Tibial nerve (tissue), 4 donors: ENCODE results near the gene CYB561D1. TPM values are rescaled to one million over a fixed set of nuclear protein-coding genes. Genes with fewer than 3 reads are reported as not detected.
A peak's percentile ranks its signal among the peaks of the same experiment; 100 is the strongest.

Experiments
- DNase-seq, 2 donors: peaks; one replicate each; pipeline ENCODE4 v3.0.0-alpha.2; 2019; ENCODE audit warnings: low spot score in 2 of 2
- H3K27ac ChIP-seq, 4 donors: fragments of 200-600 bp; sonication (generic) in 3 of 4; one replicate each; pipeline ENCODE4 v1.5.1; 2017 to 2019; ENCODE audit warnings: mild to moderate bottlenecking in 1 of 4
- H3K27me3 ChIP-seq, 2 donors: fragments of 200-600 bp; sonication (generic) in 1 of 2; one replicate each; pipeline versions ENCODE4 v1.5.1 to v1.6.0; 2017 to 2019
- H3K36me3 ChIP-seq, 3 donors: fragments of 200-600 bp; sonication (generic); one replicate each; pipeline ENCODE4 v1.5.1; 2018 to 2019
- H3K4me1 ChIP-seq, 4 donors: fragments of 200-600 bp; sonication (generic) in 3 of 4; one replicate each; pipeline ENCODE4 v1.5.1; 2017 to 2019
- H3K4me3 ChIP-seq, 4 donors: fragments of 200-600 bp; sonication (generic) in 3 of 4; one replicate each; pipeline ENCODE4 v1.5.1; 2017 to 2019; ENCODE audit warnings: mild to moderate bottlenecking in 1 of 4, moderate library complexity in 1 of 4
- H3K9me3 ChIP-seq, 4 donors: fragments of 200-600 bp; sonication (generic) in 3 of 4; one replicate each; pipeline ENCODE4 v1.5.1; 2017 to 2019
- CTCF ChIP-seq, 5 experiments: fragments of 200-600 bp in 3 of 5; fragments of 450-650 bp in 2 of 5; sonication (generic) in 3 of 5; IDR thresholded peaks; one replicate each; pipeline ENCODE4 v1.5.1; 2016 to 2019; ENCODE audit warnings: antibody characterized with exemption in 5 of 5, mild to moderate bottlenecking in 3 of 5, moderate library complexity in 2 of 5
- EP300 ChIP-seq, 2 donors: sonication (generic); formaldehyde crosslinking; IDR thresholded peaks; one replicate each; pipeline ENCODE4 v1.6.1; 2017; ENCODE audit warnings: antibody characterized with exemption in 2 of 2, mild to moderate bottlenecking in 1 of 2
- POLR2A ChIP-seq, 2 donors: fragments of 450-650 bp; IDR thresholded peaks; one replicate each; pipeline ENCODE4 v1.6.1; 2017; ENCODE audit warnings: antibody characterized with exemption in 2 of 2, mild to moderate bottlenecking in 2 of 2, moderate library complexity in 2 of 2
- WGBS, 2 donors: methylation state at CpG; one replicate each; pipeline ENCODE4 v1.1.5; 2018; 5-methylcytosine and 5-hydroxymethylcytosine counted together
- total RNA-seq, 4 donors: library from RNA; depleted of rRNA; stranded (reverse); fragments of >200 nt; gene quantifications; one replicate each; pipeline ENCODE4 v1.1.0, GENCODE V29; 2016

CYB561D1 gene
- total RNA-seq, 4 donors from 2014 or later, result 4.4 to 8.4 (median 5.6) TPM

GRCh38 chr1:109531826-109532364 is 38.0 kb downstream of the CYB561D1 start:
- DNase-seq, result no peak
- no peaks in the 10 kb centered on the region for H3K9me3 ChIP-seq
- H3K4me1 ChIP-seq, result peaks cover 0 to 50% (median 14%) of the 10 kb centered on the region in 4 donors
- peak overlapping the region in 1 of 4 donors; percentile 43 for H3K27ac ChIP-seq
- no peaks in the 10 kb centered on the region for H3K36me3 ChIP-seq
- H3K4me3 ChIP-seq, result peak overlapping the region in 1 of 4 donors; percentile 15
- WGBS, 2 donors, result 39 to 52% methylated on average over 11 to 16 of the region's 16 CpGs
- TF ChIP-seq POLR2A (IDR thresholded peaks at IDR 0.05) (no peak), CTCF (IDR thresholded peaks at IDR 0.05) (no peak), EP300 (IDR thresholded peaks at IDR 0.05) (no peak)
- no peaks in the 10 kb centered on the region for H3K27me3 ChIP-seq

- Histone ChIP-seq H3K4me3 (peak overlapping the region in 1 of 4 donors; percentile 15), H3K36me3 (no peaks in the 10 kb centered on the region), H3K9me3 (no peaks in the 10 kb centered on the region), H3K4me1 (peaks cover 0 to 50% (median 14%) of the 10 kb centered on the region in 4 donors), H3K27ac (peak overlapping the region in 3 of 4 donors; percentile 40 to 46 (median 43)), H3K27me3 (no peaks in the 10 kb centered on the region)
- DNase-seq, result peak; percentile 70 to 88
- TF ChIP-seq CTCF (IDR thresholded peaks at IDR 0.05) (peak; percentile 96 to 98 (median 97)), EP300 (IDR thresholded peaks at IDR 0.05) (no peak)
- WGBS, 2 donors, result 13 to 21% methylated on average over 12 of the region's 12 CpGs
Observed at GRCh38 chr1:109532365-109533136, 38.7 kb downstream of the CYB561D1 start.

GRCh38 chr1:109534307-109534858 is 40.5 kb downstream of the CYB561D1 start:
- DNase-seq, result no peak
- Histone ChIP-seq H3K9me3 (no peaks in the 10 kb centered on the region), H3K27ac (peak overlapping the region in 1 of 4 donors; percentile 81), H3K4me3 (no peak overlapping the region), H3K4me1 (peaks cover 0 to 46% (median 14%) of the 10 kb centered on the region in 4 donors), H3K36me3 (no peaks in the 10 kb centered on the region), H3K27me3 (no peaks in the 10 kb centered on the region)
- TF ChIP-seq POLR2A (IDR thresholded peaks at IDR 0.05) (no peak), CTCF (IDR thresholded peaks at IDR 0.05) (no peak), EP300 (IDR thresholded peaks at IDR 0.05) (no peak)
- WGBS, 2 donors, result 86 to 97% methylated on average over 1 of the region's 1 CpG

GRCh38 chr1:109535481-109535880 is 41.6 kb downstream of the CYB561D1 start:
- Histone ChIP-seq H3K27ac (peak overlapping the region in 3 of 4 donors; percentile 29 to 81 (median 33)), H3K9me3 (no peaks in the 10 kb centered on the region), H3K36me3 (no peaks in the 10 kb centered on the region), H3K4me1 (peaks cover 0 to 35% (median 9%) of the 10 kb centered on the region in 4 donors), H3K27me3 (no peaks in the 10 kb centered on the region), H3K4me3 (no peak overlapping the region)
- no peak for DNase-seq
- TF ChIP-seq POLR2A (IDR thresholded peaks at IDR 0.05), result no peak
- TF ChIP-seq CTCF (IDR thresholded peaks at IDR 0.05), result no peak
- TF ChIP-seq EP300 (IDR thresholded peaks at IDR 0.05), result no peak
- WGBS, 2 donors, result 41 to 52% methylated on average over 4 of the region's 4 CpGs
